HG03025 (cell line): Measurements from ENCODE around the gene BRD3OS.

Experiments used
- ATAC-seq: cut with Tn5 transposase; IDR thresholded peaks from one replicate; pipeline ENCODE4 v1.9.1; 2021; ENCODE audit warnings: mild to moderate bottlenecking, moderate library complexity; ENCODE audit not compliant: unreplicated experiment, low FRiP score

Gene BRD3OS

DNA sequence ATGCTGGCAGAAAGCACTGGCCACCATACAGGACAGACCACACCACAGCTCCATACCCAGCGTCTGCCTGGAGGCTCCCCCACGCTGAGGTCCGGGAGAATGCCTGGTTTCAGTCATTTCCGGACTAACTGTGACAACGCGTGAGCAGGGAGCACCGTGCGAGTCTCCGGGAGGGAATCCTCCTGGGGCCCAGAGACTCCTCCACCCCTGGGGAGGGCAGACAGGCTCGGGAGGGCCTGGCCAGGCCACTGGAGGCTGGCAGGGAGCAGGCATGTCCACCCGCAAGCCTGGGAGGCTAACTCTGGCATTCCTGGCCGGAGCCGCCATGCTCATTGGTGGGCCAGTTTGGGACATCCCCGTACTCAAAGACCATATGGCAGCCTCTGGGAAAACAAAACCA, 6.5 kb downstream of the BRD3OS start:
- no peak for ATAC-seq

DNA sequence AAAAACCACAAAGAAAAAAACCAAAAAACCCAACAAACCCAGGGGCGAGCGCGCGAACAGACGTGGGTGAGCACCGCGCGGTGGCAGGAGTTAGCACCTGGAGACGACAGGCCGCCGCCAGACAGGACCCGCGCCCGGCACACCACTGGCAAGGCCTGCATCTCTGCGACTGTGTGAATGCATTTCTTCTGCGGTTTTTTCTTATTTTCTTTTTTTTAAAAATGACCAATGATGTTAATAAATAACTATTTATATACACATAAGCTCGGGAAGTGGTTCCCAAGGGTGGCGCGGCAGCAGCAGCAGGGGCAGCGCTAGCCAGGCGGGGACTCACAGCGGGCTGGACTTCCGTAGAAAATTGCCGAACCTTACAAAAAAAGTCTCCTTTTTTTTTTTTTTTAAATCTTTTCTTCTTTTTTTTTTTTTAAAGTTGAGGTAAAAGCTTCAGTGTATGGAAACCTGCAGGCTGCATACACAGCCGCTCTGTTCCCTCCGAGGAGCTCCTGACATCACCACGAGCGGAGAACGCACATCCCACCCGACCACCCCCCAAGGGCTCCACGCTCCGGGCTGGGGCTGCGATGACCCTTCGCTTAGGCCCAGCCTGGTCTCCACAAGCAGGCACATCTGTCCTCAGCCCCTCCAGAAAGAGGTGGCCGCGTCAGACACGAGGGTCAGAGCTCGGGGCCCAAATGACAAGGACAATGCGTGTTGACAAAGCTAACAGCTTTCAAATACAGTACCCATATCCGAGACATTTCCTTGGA, 7.4 kb downstream of the BRD3OS start:
- ATAC-seq, result no peak

DNA sequence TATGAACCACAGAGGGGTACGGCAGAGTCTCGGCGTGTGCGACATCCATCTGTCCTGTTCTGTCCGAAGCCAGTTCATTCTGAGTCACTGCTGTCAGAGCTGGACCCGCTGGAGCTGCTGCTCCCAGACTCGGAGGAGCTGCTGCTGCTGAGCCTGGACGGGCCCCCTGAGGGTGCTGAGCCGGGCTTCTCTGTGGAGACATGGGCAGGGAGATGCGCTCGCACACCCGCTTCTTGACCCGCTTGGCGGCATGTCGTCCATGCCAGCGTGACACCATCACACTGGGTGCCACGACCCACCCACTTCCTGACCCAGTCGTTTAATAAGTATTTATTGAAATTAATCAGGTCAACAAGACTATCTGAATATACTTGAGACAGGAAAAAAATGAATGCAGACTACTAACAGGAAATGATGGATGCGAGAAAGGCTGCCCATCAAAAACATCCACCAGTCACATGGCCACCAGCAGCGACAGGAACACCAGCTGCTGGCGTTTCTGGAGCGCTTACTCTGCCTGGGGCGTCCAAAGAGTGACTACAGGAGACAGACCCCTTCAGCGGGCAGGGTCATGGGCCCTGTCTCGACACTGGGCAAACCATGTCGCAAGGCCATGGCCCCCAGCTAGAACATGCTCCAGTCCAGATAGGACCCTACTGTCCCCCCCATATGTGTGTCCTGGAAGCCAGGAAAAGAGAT, 8.4 kb downstream of the BRD3OS start:
- no peak for ATAC-seq

DNA sequence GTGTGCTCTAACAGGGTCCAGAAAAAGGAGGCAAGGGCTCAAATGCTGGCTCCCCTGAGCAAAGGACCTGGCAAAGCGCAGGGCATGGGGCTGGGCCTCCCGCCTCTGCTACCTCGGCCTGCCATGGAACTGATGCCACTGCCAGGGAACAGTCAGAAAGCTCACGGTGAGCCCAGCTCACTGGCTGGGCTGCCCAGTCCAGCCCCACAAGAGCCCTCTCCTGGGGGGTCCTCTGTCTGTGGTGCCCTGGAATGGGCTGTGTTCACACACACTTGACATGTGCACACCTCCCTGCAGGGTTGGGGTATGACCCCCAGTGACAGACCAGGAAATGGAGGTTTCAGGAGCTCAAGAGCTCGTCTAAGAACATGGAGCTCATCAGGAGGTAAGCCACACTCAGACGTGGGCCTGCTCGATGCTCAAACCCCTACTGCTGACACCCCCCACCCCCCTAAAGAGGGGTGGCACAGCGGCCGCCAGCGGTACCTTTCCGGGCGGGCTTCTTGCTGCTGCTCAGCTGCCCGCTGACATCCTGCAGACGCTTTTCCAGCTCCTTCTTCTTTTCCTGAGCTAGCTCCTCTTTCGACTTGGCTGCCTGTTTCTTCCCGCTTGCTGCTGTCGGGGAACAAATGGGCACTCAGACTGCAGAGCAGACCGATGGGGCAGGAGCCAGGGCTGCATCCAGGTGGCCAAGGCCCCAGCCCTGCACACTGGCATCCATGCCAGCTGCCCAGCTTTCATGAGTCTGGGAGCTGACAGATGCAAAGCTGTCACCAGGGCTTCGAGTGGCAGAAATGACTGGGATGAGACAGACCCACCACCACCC, 9.1 kb downstream of the BRD3OS start:
- ATAC-seq, result no peak

DNA sequence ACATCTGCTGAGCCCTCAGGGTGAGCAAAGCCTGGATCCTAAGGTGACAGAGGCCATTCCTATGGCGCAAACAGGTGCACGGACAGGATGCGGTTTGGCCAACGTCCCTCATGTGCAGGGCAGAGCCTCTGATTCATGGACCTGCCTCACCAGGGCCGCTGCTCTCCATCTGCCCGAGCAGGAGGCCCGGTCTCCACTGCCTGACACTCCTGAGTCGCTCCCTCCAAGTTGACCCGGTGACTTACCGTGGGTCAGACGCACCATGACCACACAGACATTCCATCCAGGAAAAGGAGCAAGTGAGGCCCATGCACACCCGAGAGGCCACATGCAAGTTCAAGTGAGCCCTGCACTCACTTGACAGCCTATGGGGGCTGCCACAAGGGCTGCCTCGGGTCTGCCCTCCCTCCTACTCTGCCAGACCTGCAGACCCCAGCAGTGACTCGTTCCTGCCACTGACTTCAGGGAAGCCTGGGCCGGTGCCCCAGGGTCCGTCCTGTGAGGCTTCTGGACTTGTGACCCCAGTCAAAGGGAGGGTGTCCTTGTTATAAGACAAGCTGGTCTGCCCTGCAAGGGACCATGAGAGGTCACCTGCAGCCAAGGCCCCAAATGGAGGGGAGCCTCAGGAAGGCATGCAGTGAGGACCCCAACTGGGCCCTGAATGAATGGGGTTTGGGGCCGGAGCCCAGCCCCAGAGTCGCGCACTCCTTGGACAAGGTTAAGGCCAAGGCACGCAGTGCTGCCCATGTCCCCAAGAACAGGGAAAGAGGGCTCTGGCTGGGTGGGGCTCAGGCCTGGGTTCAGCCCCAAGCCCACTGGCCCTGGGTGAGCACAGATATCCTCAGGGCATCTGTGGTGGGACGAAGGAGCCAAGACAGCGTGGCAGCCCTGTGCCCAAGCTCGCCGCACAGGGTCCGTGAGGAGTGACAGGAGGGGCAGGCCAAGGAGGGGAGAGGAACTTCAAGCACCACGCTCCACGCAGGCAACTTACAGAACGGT, 10.1 kb downstream of the BRD3OS start:
- ATAC-seq, result no peak

DNA sequence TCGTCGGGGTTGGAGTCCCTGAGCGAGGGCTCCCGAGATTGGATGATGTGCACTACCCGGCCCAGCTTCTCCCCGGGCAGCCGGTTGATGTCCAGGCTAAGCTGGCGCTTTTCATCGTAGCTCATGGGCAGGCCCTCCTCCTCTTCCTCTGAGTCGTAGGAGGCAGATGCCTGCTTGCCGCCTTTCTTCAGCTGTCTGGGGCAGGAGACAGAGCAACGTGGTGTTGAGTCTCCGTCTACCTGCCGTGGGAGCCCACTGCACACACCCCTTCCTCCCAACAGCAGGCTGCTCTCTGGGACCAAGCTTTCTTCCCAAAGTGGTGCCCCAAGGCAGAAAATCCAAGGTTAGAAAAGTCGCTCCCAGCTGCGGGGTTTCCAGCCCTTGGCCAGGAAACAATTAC, 10.8 kb downstream of the BRD3OS start:
- no peak for ATAC-seq

DNA sequence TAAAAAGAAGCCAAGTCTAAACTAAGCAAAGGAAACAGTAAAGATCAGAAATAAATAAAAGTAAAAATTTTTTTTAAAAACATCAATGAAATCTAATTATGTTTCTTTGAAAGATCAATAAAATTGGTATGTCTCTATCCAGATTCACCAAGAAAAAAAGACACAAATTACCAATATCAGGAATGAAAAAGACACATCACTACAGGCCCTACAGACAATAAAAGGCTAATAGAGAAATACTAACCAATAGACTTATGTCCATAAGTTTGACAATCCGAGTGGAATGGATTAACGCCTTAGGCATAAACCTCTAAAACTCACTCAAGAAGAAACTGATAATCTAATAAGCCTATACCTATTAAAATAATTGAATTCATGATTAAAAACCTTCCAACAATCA, 12.4 kb downstream of the BRD3OS start:
- ATAC-seq, result no peak

DNA sequence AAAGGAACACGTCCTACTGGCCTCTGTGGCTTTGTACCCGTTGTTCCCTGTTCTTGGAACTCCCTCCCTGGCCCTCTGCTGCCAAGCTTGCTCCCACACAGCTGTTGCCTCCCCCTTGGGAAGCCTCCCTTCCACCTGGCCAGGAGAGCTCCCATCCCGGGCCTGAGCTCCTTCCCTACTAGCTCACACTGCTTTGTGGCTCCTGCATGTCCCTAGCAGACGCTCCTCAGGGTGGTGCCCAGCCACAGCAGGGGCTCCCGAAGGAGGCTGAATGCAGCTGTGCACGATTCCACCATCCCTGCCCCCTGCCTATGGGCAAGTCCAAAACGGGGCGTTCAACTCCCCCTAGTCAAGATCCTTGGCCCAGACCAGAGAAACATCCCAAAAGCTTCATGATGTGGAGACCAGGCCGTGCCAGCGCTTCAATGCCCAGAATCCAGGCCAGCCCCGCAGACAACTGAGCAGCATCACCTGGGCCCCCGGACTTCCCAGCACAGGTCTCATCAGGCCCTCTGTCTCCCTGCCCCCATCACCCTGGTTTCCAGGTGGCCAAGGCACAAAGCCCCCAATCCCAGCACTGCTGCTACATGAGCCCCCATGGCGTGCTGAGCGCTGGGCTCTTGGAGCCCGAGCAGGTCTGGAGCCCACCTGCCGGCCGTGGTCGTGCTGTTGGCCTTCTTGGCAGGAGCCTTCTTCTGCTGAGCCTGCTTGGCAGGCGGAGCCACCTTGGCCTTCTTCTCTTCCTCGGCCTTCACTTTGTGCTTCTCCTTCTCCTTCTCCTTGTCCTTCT, 14.3 kb downstream of the BRD3OS start:
- no peak for ATAC-seq

DNA sequence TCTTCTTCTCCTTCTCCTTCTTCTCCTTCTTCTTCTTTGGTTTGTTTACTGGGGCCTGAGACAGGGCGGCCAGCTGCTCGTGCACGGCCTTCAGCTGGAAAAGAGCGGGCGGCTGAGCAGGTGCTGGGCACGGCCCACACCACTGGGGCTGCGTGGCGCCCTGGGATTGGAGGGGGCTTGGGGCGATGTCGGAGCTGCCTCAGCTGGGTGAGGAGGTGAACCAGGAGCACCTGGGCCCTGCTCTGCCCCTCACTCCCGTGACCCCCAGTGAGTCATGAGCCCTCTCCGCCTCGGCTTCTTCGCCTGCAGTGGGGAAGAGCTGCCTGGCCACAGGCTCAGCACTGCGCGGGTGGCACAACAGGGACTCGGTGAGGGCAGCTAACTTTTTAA, 14.9 kb downstream of the BRD3OS start:
- no peak for ATAC-seq

DNA sequence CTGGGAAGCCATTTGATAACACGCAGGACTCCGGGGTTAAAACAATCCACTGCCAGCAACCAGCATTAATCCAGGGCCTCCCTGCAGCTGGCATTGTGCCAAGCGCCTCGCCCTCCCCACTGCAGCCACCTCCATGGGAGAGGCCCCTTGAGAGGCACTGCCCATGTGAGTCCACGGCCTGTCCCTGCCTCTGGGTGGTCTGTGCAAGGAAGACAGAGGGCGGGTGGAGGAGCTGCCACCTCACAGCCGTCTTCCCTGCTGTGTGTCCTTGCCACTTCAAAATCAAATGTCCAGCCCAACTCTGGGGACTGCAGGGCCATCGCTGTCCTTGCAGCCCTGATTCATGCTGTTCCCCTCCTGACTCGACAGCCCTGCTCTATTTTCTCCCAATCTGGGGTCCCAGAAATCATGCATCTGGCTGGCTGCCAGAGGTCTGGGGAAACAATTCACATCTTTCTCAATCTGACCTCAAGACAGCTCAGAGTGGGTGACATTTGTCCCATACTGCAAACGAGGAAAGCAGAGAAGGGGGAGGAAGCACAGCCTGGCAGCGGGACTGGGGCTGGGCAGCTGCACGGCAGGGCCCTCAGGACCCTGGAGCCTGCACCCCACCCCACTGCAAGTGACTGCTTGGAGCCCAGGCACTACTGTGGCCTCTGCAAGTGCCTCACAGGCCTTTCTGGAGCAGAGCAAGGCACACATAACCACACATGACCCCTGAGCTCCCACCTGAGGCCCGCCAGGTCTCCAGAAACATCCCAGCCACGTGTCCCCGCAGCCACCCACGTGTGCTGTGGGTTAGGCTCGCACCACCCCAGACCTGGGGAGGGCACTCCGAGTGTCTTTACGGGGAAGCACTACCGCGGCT, 15.7 kb downstream of the BRD3OS start:
- ATAC-seq, result no peak

DNA sequence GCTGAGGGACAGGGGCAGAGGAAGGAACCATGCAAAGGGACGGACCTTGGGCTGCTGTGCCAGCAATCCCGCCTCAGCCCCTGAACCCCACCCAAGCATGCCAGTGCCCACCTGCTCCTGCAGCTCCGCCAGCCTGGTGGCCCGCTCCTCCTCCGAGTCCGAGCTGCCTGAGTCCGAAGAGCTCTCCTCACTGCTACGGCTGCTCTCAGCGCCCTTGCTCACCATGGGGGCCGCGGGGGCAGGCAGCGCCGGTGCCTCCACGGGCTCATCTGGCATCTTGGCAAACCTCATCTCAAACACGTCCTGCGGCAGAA, 16.3 kb downstream of the BRD3OS start:
- ATAC-seq, result no peak

DNA sequence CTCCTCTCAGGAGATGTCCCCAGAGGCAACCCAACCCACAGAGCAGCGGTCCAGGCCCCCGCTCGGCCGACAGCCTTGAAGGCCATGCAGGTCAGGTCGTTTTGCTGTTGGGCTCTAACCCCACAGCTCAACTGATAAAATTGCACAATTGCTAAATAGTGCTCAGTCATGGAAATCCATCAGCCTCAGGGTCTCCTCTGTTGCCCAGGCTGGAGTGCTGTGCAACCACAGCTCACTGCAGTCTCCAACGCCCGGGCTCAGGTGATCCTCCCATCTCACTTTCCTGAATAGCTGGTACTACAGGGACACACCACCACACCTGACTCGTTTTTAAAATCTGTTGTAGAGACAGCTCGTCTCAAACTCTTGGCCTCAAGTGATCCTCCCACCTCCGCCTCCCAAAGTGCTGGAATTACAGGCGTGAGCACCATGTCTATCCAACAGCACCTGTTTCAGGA, 18.3 kb downstream of the BRD3OS start:
- ATAC-seq, result no peak

DNA sequence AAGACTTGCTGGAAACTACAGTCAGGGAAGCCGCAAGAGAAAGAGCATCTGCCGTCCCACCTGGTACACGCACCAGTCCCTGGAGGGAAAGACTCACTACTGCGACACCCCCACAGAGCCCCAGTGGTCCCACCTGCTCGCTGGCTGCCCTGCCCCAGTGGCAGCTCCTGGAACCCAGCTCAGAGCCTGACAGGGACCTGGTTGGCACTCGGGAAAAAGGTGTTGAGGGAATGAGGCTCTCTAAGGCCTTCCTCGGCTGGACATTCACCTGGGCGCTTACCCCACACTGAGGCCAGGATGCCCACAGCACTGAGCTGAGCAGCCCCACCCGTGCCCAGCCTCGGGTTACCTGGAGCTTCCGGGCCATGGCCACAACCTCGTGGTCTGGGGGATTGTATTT, 19.7 kb downstream of the BRD3OS start:
- no peak for ATAC-seq

DNA sequence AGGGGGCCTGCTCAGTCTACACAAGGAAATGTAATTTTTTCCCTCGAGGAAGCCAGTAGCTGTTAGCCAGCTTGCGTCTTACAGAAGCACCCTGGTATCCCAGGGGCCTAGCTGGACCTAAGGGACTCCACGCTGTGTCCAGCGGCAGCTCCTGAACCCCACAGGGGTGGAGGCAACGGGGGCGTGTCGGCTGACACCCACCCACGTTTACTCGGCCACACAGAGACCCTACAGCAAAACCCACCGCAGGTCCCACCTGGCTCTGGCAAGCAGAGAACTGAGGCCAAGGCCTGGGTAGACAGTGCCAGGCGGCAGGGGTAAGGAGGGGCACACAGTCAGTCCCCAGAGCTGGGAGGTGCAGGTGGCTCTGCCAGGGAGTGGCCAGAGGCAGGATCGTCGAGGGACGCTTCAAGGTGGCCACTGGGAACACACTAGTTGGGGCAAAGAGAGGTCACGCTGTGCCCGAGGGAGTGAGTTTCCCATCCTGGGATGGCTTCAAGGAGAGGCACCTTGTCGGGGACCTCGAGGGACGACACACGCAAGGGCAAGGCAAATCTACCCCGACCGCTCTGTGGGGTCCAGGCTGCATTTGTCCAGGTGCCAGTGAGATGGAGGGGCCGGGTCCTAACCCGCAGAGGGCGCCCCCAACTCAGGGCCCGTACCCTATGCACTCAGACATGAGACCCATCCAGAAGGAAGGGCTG, 20.7 kb downstream of the BRD3OS start:
- ATAC-seq, result no peak

DNA sequence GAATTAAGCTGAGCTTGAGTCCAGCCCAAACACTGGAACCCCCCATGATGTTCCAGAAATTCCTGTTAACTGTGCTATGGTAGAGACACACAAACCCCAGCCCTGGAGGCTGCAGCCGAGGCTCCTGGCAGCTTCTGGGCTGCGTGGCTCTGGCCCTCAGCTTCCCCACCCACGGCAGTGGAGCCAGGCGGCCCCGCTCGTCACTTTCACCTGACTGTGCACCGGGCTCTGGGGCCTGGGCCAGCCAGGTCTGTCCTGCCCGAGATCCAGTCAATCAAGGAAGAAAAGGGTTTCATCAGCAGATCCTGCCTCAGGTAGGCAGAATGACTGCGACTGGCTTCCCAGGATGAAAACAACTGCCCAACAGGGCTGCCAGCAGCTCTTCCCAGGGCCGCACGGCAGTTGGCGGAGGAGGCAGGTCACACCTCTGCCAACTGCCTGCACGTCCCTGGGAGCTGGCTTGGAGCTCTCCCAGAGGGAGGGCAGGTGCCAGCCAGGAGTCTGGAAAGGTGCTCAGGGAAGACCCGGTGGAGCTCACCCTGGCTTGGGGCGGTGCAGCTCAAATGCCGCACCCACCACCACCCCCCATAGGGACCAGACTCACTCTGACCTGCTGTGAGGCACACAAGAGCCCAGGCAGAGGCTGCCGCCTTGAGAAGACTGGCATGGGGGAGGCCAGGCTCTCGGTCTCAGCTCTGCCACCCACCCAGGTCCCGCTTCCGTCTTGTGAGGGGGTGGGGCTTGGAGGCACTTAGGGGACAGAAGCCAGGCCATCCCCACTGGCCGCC, 21.8 kb downstream of the BRD3OS start:
- ATAC-seq, result no peak

DNA sequence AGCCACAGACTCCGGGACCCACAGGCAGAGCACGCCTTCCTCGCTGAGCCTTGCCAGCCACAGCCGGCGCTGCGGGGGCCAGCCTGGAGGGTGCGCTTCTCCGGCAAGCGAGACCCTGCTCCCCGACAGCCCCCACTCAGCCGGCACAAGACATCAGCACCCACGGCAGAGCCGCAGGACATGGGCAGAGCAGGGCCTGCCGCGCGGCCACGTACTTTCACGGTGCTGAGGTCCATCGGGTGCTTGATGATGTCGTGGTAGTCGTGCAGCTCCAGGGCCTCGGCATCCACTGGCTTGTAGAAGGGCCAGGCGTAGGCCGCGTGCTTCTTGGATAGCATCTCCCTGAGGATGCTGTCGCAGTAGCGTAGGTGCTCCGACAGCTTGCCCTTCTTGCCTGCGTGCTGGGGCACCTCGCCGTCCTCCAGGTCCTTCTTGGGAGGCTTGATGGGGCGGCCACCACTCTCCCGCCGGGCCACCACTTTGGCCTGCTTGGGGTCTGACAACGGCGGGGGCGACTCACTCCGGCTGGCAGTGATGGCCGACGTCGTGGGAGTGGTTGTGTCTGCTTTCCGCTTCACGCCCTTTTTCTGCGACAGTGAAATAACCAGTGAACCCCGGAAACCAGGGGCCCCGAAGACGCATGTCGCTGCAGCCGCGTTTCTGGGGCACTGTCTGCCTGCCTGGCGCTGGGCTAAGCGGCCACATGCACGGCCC, 22.7 kb downstream of the BRD3OS start:
- ATAC-seq, result no peak

DNA sequence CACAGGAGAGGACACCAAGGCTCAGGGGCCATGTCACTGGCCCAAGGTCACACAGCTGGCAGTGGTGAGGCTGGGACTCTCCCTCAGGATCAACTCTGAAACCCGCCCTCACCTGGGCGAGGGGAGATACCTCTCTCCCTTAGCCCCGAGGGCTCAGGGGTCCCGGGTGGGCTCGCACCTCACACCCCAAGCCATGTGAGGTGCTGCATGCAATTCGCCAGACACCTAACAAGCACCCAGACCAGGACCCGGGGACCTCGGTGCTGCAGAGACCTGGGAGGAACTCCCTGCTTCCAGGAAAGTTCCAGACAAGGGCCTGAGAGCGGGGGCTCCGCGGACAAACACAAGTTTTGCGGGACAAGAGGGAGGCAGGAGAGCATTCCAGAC, 23.3 kb downstream of the BRD3OS start:
- ATAC-seq, result no peak
